ENCODE data around the gene B4GALNT4. TPM values are rescaled to one million over a fixed set of nuclear protein-coding genes. Genes with fewer than 3 reads are reported as not detected.

Gene B4GALNT4
- total and polyA plus RNA-seq, 12 donors, result 0.09 to 1.7 (median 0.56) TPM; not detected in 3

DNA sequence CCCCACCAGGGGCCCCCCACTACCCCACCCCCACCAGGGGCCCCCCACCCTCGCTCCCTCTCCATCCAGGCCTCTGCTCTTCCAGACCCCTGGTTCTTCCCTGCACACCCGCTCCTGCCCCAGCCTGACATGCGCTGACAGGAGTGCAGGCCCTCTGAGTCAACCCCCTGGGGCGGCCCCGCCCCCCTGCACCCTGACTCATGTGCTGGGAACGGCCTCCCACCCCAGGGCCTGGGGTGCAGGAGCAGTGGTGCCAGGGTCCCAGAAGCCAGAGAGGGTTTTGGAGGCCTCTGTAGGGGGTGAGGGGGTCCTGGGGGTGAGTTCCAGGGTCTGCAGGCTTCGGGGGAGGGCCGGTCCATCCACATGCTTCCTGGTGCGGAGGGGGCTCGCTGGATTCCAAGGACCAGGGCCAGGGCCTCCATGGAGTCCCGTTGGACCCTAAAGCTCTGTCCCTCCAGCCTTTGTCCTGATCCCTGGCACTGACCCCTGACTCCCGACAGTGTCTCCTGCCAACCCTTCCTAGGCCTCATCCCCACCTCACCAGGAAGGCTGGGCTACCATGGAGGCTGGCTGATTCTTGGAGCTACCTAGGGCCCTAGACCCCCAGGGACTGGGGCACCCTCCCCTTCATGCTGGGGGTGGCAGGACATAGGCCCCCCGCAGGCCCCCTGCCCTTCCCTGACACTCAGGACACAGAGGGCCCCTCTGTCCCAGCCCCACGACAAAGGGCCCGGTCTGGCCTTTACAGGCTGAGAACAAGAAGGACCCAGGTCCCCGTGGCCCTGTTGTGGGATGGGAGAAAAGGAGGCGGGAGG lies 24.1 kb downstream of the B4GALNT4 start:
- Histone ChIP-seq H3K4me1 (peaks cover 0 to 17% (median 7%) of the 10 kb centered on the region in 9 donors), H3K9me3 (no peaks in the 10 kb centered on the region), H3K4me3 (peak overlapping the region in 2 of 10 donors; percentile 3 to 42), H3K27me3 (peaks cover 0 to 47% (median 17%) of the 10 kb centered on the region in 7 donors), H3K36me3 (no peaks in the 10 kb centered on the region), H3K27ac (peak overlapping the region in 1 of 10 donors; percentile 59)
- DNase-seq (no peak), ATAC-seq (no peak)
- WGBS, 2 donors, result 84 to 85% methylated on average over 16 to 17 of the region's 17 CpGs
- TF ChIP-seq, protein P1, sequence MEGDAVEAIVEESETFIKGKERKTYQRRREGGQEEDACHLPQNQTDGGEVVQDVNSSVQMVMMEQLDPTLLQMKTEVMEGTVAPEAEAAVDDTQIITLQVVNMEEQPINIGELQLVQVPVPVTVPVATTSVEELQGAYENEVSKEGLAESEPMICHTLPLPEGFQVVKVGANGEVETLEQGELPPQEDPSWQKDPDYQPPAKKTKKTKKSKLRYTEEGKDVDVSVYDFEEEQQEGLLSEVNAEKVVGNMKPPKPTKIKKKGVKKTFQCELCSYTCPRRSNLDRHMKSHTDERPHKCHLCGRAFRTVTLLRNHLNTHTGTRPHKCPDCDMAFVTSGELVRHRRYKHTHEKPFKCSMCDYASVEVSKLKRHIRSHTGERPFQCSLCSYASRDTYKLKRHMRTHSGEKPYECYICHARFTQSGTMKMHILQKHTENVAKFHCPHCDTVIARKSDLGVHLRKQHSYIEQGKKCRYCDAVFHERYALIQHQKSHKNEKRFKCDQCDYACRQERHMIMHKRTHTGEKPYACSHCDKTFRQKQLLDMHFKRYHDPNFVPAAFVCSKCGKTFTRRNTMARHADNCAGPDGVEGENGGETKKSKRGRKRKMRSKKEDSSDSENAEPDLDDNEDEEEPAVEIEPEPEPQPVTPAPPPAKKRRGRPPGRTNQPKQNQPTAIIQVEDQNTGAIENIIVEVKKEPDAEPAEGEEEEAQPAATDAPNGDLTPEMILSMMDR (IDR thresholded peaks at IDR 0.05), result no peak
- intact Hi-C loops (cut with DNase I), result loop anchor here in 1 of 10 donors (10.0 kb wide), 1 partner anchor 121 kb away; no protein-coding TSS in a partner anchor

DNA sequence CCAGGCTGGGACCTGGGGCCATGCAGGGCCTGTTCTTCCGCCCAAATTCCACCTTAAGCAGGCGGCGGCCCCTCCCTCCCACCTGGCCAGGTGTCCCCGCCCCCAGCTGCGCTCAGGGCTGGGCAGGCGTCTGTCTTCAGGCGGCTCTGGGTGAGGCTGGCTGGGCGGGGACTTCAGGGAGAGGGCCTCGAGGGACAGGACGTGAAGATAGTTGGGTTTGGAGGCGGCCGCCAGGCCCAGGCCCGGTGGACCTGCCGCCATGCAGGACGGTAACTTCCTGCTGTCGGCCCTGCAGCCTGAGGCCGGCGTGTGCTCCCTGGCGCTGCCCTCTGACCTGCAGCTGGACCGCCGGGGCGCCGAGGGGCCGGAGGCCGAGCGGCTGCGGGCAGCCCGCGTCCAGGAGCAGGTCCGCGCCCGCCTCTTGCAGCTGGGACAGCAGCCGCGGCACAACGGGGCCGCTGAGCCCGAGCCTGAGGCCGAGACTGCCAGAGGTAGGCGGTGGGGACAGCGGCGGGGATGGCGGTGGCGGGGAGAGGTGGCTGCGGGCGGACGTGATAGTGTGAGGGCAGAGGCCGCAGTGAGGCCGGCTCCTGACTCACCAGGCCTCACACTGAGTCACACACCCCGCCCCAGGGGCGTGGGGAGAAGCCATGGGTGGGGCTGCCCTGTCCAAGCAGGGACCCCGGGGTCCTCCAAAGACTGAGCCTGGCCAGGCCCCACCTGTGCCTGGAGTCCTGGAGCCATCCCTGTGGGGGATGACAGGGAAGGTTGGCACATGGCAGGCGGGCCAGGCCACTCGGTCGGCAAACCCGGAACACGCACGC lies 24.9 kb downstream of the B4GALNT4 start, which contains the start of gene PKP3:
TSS of gene PKP3 (plus strand) at position 176 of the 824 bp plus-strand sequence. CDS start at position 260, 84 bp downstream.
- Histone ChIP-seq H3K27me3 (peaks cover 0 to 47% (median 17%) of the 10 kb centered on the region in 7 donors), H3K4me3 (peak within 1 kb of the TSS in 2 of 10 donors; percentile 3 to 42), H3K4me1 (peaks cover 0 to 17% (median 7%) of the 10 kb centered on the region in 9 donors), H3K9me3 (no peaks in the 10 kb centered on the region), H3K27ac (peak within 1 kb of the TSS in 2 of 10 donors; percentile 11 to 59), H3K36me3 (no peaks in the 10 kb centered on the region)
- TF ChIP-seq, protein P1 (IDR thresholded peaks at IDR 0.05), result no peak
- DNase-seq (peak in 1 of 2 donors; percentile 41), ATAC-seq (peak in 3 of 8 donors; percentile 17 to 72 (median 69))
- 55 to 61% methylated on average over 54 to 57 of the region's 57 CpGs for WGBS, 2 donors
- intact Hi-C loops (cut with DNase I), result loop anchor here in 1 of 10 donors (10.0 kb wide), 1 partner anchor 121 kb away; no protein-coding TSS in a partner anchor

DNA sequence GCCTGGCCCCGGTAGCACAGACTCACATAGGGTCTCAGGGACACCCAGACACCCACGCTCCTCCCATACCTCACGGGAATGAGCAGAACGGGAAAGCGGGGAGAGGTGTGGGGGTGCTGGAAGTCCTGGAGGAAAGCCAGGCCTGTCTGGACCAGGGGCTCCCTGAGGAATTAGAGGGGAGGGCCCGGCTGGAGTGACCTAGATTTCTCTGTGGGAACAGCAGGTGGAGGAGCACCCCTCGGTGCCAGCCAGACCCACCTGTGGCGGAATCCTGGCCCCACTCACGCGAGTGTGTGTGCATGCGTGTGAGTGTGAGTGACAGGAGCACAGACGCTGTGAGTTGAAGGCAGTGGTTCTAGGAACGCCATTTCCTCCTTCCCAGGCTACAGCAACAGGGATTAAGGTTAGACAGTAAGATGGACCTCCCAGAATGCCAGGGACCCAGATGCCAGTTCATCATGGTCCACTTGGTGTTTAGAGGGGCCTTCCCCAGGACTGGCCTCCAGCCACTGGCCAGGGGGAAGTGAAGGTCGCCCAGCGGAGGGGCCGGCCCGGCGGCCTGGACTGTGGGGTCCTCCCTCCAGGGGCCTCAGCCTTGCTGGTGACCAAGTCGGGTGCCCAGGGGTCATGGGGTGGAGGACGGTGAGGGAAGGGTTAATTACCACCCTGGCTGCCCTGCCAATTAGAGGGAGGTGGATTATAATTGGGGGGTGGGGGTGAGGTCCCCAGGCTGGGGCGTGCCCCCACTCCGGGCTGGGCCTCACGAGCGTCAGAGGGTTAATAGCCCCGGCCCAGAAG lies 25.8 kb downstream of the B4GALNT4 start:
- Histone ChIP-seq H3K4me1 (peaks cover 0 to 17% (median 7%) of the 10 kb centered on the region in 9 donors), H3K9me3 (peaks cover 0 to 4% (median 0%) of the 10 kb centered on the region in 11 donors), H3K27me3 (peaks cover 0 to 54% (median 17%) of the 10 kb centered on the region in 7 donors), H3K27ac (peak overlapping the region in 2 of 10 donors; percentile 11 to 59), H3K4me3 (peak overlapping the region in 2 of 10 donors; percentile 3 to 42), H3K36me3 (no peaks in the 10 kb centered on the region)
- WGBS, 2 donors, result 75 to 76% methylated on average over 25 of the region's 25 CpGs
- TF ChIP-seq, protein P1 (IDR thresholded peaks at IDR 0.05), result no peak
- DNase-seq, result no peak
- intact Hi-C loops (cut with DNase I), result loop anchor here in 1 of 10 donors (10.0 kb wide), 1 partner anchor 120 kb away; no protein-coding TSS in a partner anchor
- peak in 1 of 8 donors; percentile 10 for ATAC-seq

All from heart right ventricle (tissue), 16 donors.